Transverse colon (tissue), 4 donors: Measurements from ENCODE around the gene SYT1. TPM values are rescaled to one million over a fixed set of nuclear protein-coding genes. Genes with fewer than 3 reads are reported as not detected.

Experiments
- DNase-seq: peaks from one replicate; pipeline ENCODE4 v3.0.0-alpha.2; 2019
- H3K27ac ChIP-seq, 4 donors: fragments of 200-600 bp; sonication (generic); 2 replicates each; pipeline ENCODE4 v1.5.1; 2016 to 2018; ENCODE audit warnings: inconsistent platforms in 4 of 4
- H3K27me3 ChIP-seq: fragments of 200-600 bp; sonication (generic); 2 replicates; pipeline ENCODE4 v1.5.1; 2017; ENCODE audit warnings: inconsistent platforms
- H3K36me3 ChIP-seq, 4 donors: fragments of 200-600 bp; sonication (generic); 2 replicates each; pipeline ENCODE4 v1.5.1; 2017 to 2019; ENCODE audit warnings: inconsistent platforms in 4 of 4
- H3K4me1 ChIP-seq, 4 donors: fragments of 200-600 bp; sonication (generic); 2 replicates each; pipeline ENCODE4 v1.5.1; 2017 to 2020; ENCODE audit warnings: inconsistent platforms in 4 of 4
- H3K4me3 ChIP-seq, 4 donors: fragments of 200-600 bp; sonication (generic); 1 replicate in 1 of 4; 2 replicates in 3 of 4; pipeline versions ENCODE4 v1.5.1 to v1.6.1; 2017 to 2019; ENCODE audit warnings: inconsistent platforms in 4 of 4
- H3K9me3 ChIP-seq, 2 donors: fragments of 200-600 bp; sonication (generic); 2 replicates each; pipeline ENCODE4 v1.5.1; 2017 to 2019; ENCODE audit warnings: inconsistent platforms in 2 of 2
- CTCF ChIP-seq, 5 experiments: fragments of 200-600 bp in 3 of 5; fragments of 450-650 bp in 2 of 5; sonication (generic) in 3 of 5; IDR thresholded peaks; 1 replicate in 2 of 5; 2 replicates in 3 of 5; pipeline ENCODE4 v1.5.1; 2016 to 2017; ENCODE audit warnings: antibody characterized with exemption in 5 of 5, inconsistent platforms in 3 of 5, mild to moderate bottlenecking in 2 of 5, moderate library complexity in 1 of 5
- EP300 ChIP-seq: sonication (generic); formaldehyde crosslinking; IDR thresholded peaks from one replicate; pipeline ENCODE4 v1.6.1; 2017; ENCODE audit warnings: antibody characterized with exemption, low read depth
- POLR2A ChIP-seq: fragments of 450-650 bp; IDR thresholded peaks from one replicate; pipeline ENCODE4 v1.6.1; 2016; ENCODE audit warnings: antibody characterized with exemption, mild to moderate bottlenecking, moderate library complexity
- POLR2AphosphoS5 ChIP-seq, 3 donors: sonication (generic); formaldehyde crosslinking; IDR thresholded peaks; one replicate each; pipeline ENCODE4 v1.6.1; 2016; ENCODE audit warnings: antibody characterized with exemption in 3 of 3
- WGBS, 2 donors: methylation state at CpG; one replicate each; pipeline ENCODE4 v1.1.5; 2018; ENCODE audit warnings: low coverage in 1 of 2; 5-methylcytosine and 5-hydroxymethylcytosine counted together
- in situ Hi-C, 4 donors: fragments of 200-750 bp; cut with MboI; loops; one replicate each; pipeline versions ENCODE4 v1.15.0 to v1.15.1; 2017; ENCODE audit warnings: low sequenced_read_pairs in 3 of 4, low pct_ligation_motif_present in 1 of 4, low pct_unique_long_range_greater_than_20kb in 1 of 4
- intact Hi-C: fragments of 100-400 bp; cut with DNase I; formaldehyde crosslinking; loops from one replicate; pipeline ENCODE4 v1.15.1; 2023; ENCODE audit warnings: low total_unique reads
- total RNA-seq, 4 donors: library from RNA; depleted of rRNA; stranded (reverse); fragments of >200 nt; gene quantifications; one replicate each; pipeline ENCODE4 v1.1.0, GENCODE V29; 2016

The SYT1 gene
- total RNA-seq, 4 donors from 2014 or later, result 0.60 to 4.9 (median 2.1) TPM

GRCh38 chr12:78864870-78865463 is 393 bp downstream of the SYT1 start:
- in situ Hi-C loops (no loop called here), intact Hi-C loops (no loop called here)
- no peak for TF ChIP-seq CTCF (IDR thresholded peaks at IDR 0.05)
- TF ChIP-seq POLR2AphosphoS5 (IDR thresholded peaks at IDR 0.05), result no peak
- TF ChIP-seq EP300, result no peak
- TF ChIP-seq POLR2A, result no peak
- no peaks in the 10 kb centered on the region for H3K36me3 ChIP-seq
- no peak overlapping the region for H3K27ac ChIP-seq
- no peaks in the 10 kb centered on the region for H3K9me3 ChIP-seq
- 12 to 22% methylated on average over 5 to 17 of the region's 32 CpGs for WGBS, 2 donors
- peaks cover 3 to 21% (median 9%) of the 10 kb centered on the region in 4 donors for H3K4me1 ChIP-seq
- peak overlapping the region in 3 of 4 donors; percentile 29 to 42 (median 30) for H3K4me3 ChIP-seq
- no peak for DNase-seq
- H3K27me3 ChIP-seq, result peaks cover 46% of the 10 kb centered on the region

- no peak for DNase-seq
- intact Hi-C loops, result no loop called here
- TF ChIP-seq EP300 (no peak), POLR2AphosphoS5 (IDR thresholded peaks at IDR 0.05) (no peak), CTCF (IDR thresholded peaks at IDR 0.05) (no peak)
- in situ Hi-C loops, result no loop called here
- Histone ChIP-seq H3K27ac (no peak overlapping the region), H3K9me3 (no peaks in the 10 kb centered on the region), H3K4me3 (no peak overlapping the region), H3K36me3 (no peaks in the 10 kb centered on the region), H3K4me1 (peaks cover 3 to 21% (median 9%) of the 10 kb centered on the region in 4 donors), H3K27me3 (peaks cover 46% of the 10 kb centered on the region)
- 11 to 31% methylated on average over 4 to 5 of the region's 5 CpGs for WGBS, 2 donors
Measured at GRCh38 chr12:78865516-78865915, 942 bp downstream of the SYT1 start.

- Histone ChIP-seq H3K4me3 (no peak overlapping the region), H3K27ac (no peak overlapping the region), H3K27me3 (peaks cover 46% of the 10 kb centered on the region), H3K9me3 (no peaks in the 10 kb centered on the region), H3K36me3 (no peaks in the 10 kb centered on the region), H3K4me1 (peaks cover 3 to 21% (median 9%) of the 10 kb centered on the region in 4 donors)
- 87 to 91% methylated on average over 4 of the region's 4 CpGs for WGBS, 2 donors
- TF ChIP-seq EP300, result no peak
- no peak for TF ChIP-seq POLR2AphosphoS5 (IDR thresholded peaks at IDR 0.05)
- TF ChIP-seq CTCF (IDR thresholded peaks at IDR 0.05), result no peak
- TF ChIP-seq POLR2A, result no peak
- intact Hi-C loops, result no loop called here
- DNase-seq, result no peak
- in situ Hi-C loops, result no loop called here
Measured at GRCh38 chr12:78866518-78866917, 1.9 kb downstream of the SYT1 start.

- whole genome bisulfite sequencing, 2 donors, result 97 to 100% methylated on average over 3 of the region's 3 CpGs
- in situ Hi-C loops, result no loop called here
- DNase-seq, result no peak
- Histone ChIP-seq H3K4me1 (no peaks in the 10 kb centered on the region), H3K4me3 (no peak overlapping the region), H3K27ac (no peak overlapping the region), H3K36me3 (no peaks in the 10 kb centered on the region), H3K27me3 (peaks cover 11% of the 10 kb centered on the region), H3K9me3 (no peaks in the 10 kb centered on the region)
- intact Hi-C loops, result no loop called here
- TF ChIP-seq CTCF (IDR thresholded peaks at IDR 0.05) (no peak), POLR2A (no peak), POLR2AphosphoS5 (IDR thresholded peaks at IDR 0.05) (no peak), EP300 (no peak)
Measured at GRCh38 chr12:78870539-78870938, 6.0 kb downstream of the SYT1 start.
